GM12801 (cell line): ENCODE results near the gene SH3D19.

Source experiments
- CTCF ChIP-seq: IDR thresholded peaks from one replicate; pipeline ENCODE4 v1.5.1; 2011; ENCODE audit warnings: control low read depth; ENCODE audit not compliant: insufficient read length; ENCODE audit errors: extremely low read depth

SH3D19 gene

DNA sequence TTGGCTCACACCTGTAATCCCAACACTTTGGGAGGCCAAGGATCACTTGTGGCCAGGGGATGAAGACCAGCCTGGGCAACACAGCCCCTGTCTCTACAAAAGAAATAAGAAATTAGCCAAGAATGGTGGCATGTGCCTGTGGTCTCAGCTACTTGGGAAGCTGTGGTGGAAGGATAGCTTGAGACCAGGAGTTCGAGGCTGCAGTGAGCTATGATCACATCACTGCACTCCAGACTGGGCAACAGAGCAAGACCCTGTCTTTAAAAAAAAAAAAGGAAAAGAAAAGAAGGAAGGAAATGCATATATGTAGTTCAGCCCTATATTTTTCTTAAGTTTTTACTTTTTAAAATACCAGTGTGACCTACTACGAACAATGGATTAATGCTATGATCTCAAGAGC, 33.4 kb downstream of the SH3D19 start:
- TF ChIP-seq CTCF: no peak

- no peak for TF ChIP-seq CTCF
Observed at GRCh38 chr4:151291485-151291884, 33.9 kb downstream of the SH3D19 start.

DNA sequence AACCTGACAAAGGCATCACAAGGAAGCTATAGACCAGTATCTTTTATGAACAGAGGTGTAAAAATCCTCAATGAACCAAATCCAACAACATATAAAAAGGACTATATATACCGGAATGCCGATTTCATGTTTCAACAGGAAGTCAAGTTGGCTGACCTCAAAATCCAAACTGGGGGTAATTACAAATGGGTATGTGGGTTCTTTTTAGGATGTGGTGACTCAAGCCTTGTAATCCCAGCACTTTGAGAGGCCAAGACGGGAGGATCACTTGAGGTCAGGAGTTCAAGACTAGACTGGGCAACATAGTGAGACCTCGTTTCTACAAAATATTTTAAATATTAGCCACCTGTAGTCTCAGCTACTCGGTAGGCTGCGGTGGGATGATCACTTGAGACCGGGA, 38.0 kb downstream of the SH3D19 start:
- no peak for TF ChIP-seq CTCF

DNA sequence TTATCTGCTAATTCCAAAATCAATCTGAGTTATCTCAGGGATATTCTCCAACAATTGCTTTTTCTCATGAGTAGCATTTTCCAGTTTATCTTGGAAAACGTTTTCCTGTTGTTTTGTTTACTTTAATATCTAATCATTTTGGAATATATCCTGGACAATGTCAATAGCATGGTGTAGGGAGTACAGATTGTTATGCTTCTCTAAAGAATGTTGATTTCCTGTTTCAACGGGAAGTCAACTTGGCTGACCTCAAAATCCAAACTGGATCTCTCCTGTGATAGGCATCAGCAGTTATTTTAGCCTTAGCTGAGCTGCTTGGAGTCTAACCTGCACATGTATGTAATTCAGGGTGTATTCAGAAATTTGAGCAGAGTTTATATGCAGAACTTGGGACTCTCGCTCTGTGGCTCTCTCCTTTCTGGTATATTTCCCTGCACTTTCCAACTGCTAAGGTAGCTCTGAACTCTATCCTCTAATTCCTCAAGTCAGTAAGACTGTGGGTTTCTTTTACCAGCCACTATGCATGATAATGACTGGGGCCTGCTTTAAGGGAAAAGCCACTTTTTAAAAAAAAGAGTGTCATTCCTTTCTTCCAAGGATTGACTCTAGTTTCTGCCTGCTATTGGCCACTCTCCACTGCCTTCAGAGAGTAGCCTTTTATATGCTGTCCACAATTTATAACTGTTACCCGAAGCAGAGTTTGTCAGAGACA, 40.7 kb downstream of the SH3D19 start:
- TF ChIP-seq CTCF: no peak

- TF ChIP-seq CTCF: no peak
Observed at GRCh38 chr4:151276787-151277562, 48.4 kb downstream of the SH3D19 start, which contains the start of gene PRSS48. Gene PRSS48, plus strand, starts transcription at chr4:151277161. Its CDS starts 12 bp downstream, at chr4:151277173.

DNA sequence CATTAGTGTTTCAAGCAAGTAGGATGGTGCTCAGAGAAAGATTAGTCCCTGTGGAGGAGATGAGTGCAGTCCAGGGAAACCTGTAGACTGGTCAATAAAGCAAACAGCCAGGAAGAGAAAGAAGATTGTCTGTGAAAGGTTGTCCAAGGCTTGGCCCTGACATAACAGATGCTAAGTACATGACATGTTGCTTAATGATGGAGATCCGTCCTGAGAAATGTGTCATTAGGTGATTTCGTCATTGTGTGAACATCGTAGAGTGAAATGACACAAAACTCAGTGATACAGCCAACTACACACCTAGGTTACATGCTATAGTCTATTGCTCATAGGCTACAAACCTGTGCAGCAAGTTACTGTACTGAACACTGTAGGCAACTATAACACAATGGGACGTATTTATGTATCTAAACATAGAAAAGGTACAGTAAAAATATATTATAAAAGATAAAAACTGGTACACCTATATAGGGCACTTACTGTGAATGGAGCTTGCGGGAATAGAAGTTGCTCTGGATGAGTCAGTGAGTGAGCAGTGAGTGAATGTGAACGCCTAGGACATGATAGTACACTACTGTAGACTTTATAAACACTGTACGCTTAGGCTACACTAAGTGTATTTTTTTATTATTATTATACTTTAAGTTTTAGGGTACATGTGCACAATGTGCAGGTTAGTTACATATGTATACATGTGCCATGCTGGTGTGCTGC, 57.4 kb downstream of the SH3D19 start:
- no peak for TF ChIP-seq CTCF

GRCh38 chr4:151267104-151267503, 58.3 kb downstream of the SH3D19 start:
- no peak for TF ChIP-seq CTCF
